Vagina (tissue), 2 donors: Measurements from ENCODE around the gene SOCS1. TPM values are rescaled to one million over a fixed set of nuclear protein-coding genes. Genes with fewer than 3 reads are reported as not detected.

Source experiments
- DNase-seq, 2 donors: peaks; one replicate each; pipeline ENCODE4 v3.0.0-alpha.2; 2017; ENCODE audit errors: extremely low spot score in 2 of 2
- H3K27ac ChIP-seq: fragments of 200-600 bp; sonication (generic); one replicate; pipeline ENCODE4 v1.5.1; 2019
- H3K27me3 ChIP-seq: fragments of 200-600 bp; sonication (generic); one replicate; pipeline ENCODE4 v1.5.1; 2019
- H3K36me3 ChIP-seq, 2 donors: fragments of 200-600 bp; sonication (generic); one replicate each; pipeline ENCODE4 v1.5.1; 2017 to 2019
- H3K4me1 ChIP-seq: fragments of 200-600 bp; sonication (generic); one replicate; pipeline ENCODE4 v1.5.1; 2019
- H3K4me3 ChIP-seq, 2 donors: fragments of 200-600 bp; sonication (generic); 1 replicate in 1 of 2; 2 replicates in 1 of 2; pipeline ENCODE4 v1.5.1; 2016 to 2019
- H3K9me3 ChIP-seq: fragments of 200-600 bp; sonication (generic); one replicate; pipeline ENCODE4 v1.5.1; 2019
- CTCF ChIP-seq, 3 experiments: fragments of 450-650 bp in 2 of 3; fragments of 200-600 bp in 1 of 3; sonication (generic) in 1 of 3; IDR thresholded peaks; one replicate each; pipeline ENCODE4 v1.5.1; 2017 to 2019; ENCODE audit warnings: antibody characterized with exemption in 3 of 3, mild to moderate bottlenecking in 2 of 3, moderate library complexity in 2 of 3
- POLR2A ChIP-seq, 2 donors: fragments of 450-650 bp; IDR thresholded peaks; one replicate each; pipeline ENCODE4 v1.6.1; 2017; ENCODE audit warnings: antibody characterized with exemption in 2 of 2, mild to moderate bottlenecking in 2 of 2, moderate library complexity in 2 of 2
- POLR2AphosphoS5 ChIP-seq, 2 donors: sonication (generic); formaldehyde crosslinking; IDR thresholded peaks; one replicate each; pipeline ENCODE4 v1.9.0; 2017; ENCODE audit warnings: antibody characterized with exemption in 2 of 2, mild to moderate bottlenecking in 2 of 2, low read depth in 1 of 2; ENCODE audit not compliant: insufficient read depth in 1 of 2
- intact Hi-C: fragments of 100-400 bp; cut with DNase I; formaldehyde crosslinking; loops from one replicate; pipeline ENCODE4 v1.15.1; 2023
- total RNA-seq: library from RNA; depleted of rRNA; stranded (reverse); fragments of >200 nt; gene quantifications from one replicate; pipeline ENCODE4 v1.2.3, GENCODE V29; 2016

Gene SOCS1
- total RNA-seq, 1 donor from 2014 or later = 22.1 TPM

- H3K27me3 ChIP-seq = no peaks in the 10 kb centered on the region
- TF ChIP-seq CTCF (IDR thresholded peaks at IDR 0.05) = no peak
- no peak for TF ChIP-seq POLR2A (IDR thresholded peaks at IDR 0.05)
- TF ChIP-seq POLR2AphosphoS5 (IDR thresholded peaks at IDR 0.05; ENCODE audit: insufficient read depth in 1 of 2, low read depth in 1 of 2) = no peak
- H3K4me1 ChIP-seq = no peaks in the 10 kb centered on the region
- no peak within 1 kb of the TSS for H3K4me3 ChIP-seq
- intact Hi-C loops = no loop called here
- no peaks in the 10 kb centered on the region for H3K36me3 ChIP-seq
- no peaks in the 10 kb centered on the region for H3K9me3 ChIP-seq
- H3K27ac ChIP-seq = no peak within 1 kb of the TSS
- no peak for DNase-seq
Measured at GRCh38 chr16:11272921-11273720, 17.1 kb upstream of the SOCS1 start, which contains the start of gene PRM3. PRM3 (minus strand) TSS chr16:11273629; CDS start chr16:11273595, 34 bp downstream.

- intact Hi-C loops = no loop called here
- TF ChIP-seq CTCF (IDR thresholded peaks at IDR 0.05) (no peak), POLR2A (IDR thresholded peaks at IDR 0.05) (no peak), POLR2AphosphoS5 (IDR thresholded peaks at IDR 0.05; ENCODE audit: insufficient read depth in 1 of 2, low read depth in 1 of 2) (no peak)
- Histone ChIP-seq H3K9me3 (no peaks in the 10 kb centered on the region), H3K36me3 (no peaks in the 10 kb centered on the region), H3K4me1 (no peaks in the 10 kb centered on the region), H3K4me3 (no peak overlapping the region), H3K27ac (no peak overlapping the region), H3K27me3 (no peaks in the 10 kb centered on the region)
- DNase-seq = no peak
Measured at GRCh38 chr16:11272484-11272883, 16.5 kb upstream of the SOCS1 start.

DNA sequence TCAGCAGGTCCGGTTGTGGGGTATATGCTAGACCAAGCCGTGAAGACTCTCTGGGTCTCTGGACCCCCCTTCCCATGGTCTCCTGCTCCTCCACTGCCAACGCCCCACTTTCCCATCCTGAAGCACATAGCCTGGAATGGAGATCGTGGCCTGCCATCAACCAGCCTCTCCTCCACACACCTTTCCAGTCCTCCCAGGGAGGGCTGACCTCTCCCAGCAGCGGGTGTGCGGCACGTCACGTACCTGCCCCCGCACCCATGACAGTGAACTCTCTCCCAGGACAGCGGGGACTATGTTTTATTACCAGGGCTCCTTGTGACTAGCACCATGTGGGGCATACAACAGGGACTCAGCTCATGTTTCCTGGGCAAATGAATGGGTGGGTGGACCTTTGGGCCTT lies 15.6 kb upstream of the SOCS1 start:
- H3K9me3 ChIP-seq = no peaks in the 10 kb centered on the region
- H3K4me3 ChIP-seq = no peak overlapping the region
- TF ChIP-seq CTCF (IDR thresholded peaks at IDR 0.05) = no peak
- no peak for TF ChIP-seq POLR2A (IDR thresholded peaks at IDR 0.05)
- TF ChIP-seq POLR2AphosphoS5 (IDR thresholded peaks at IDR 0.05; ENCODE audit: insufficient read depth in 1 of 2, low read depth in 1 of 2) = no peak
- H3K36me3 ChIP-seq = no peaks in the 10 kb centered on the region
- no peak overlapping the region for H3K27ac ChIP-seq
- no peaks in the 10 kb centered on the region for H3K27me3 ChIP-seq
- intact Hi-C loops = no loop called here
- no peak for DNase-seq
- H3K4me1 ChIP-seq = no peaks in the 10 kb centered on the region

DNA sequence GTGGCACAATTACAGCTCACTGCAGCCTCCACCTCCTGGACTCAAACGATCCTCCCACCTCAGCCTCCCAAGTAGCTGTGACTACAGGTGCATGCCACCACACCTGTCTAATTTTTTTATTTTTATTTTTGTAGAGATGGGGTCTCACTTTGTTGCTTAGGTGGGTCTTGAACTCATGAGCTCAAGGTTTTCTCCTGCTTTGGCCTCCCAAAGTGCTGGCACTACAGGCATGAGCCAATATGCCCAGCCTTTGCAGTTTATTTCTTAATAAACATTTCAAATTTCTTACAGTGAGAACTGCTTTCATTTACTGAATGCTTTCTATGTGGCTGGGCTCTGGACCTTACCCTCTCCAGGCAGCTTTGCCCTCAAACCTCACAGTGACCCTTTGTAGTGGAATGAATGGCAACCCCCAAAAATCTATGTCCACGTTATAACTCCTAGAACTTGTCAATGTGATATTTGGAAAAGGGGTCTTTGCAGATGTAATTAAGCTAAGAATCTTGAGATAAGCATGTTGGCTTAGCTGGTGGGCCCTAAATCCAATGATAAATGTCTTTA lies 14.7 kb upstream of the SOCS1 start:
- no peaks in the 10 kb centered on the region for H3K9me3 ChIP-seq
- H3K27me3 ChIP-seq = no peaks in the 10 kb centered on the region
- no peak for DNase-seq
- H3K4me3 ChIP-seq = no peak overlapping the region
- intact Hi-C loops = no loop called here
- no peak overlapping the region for H3K27ac ChIP-seq
- no peaks in the 10 kb centered on the region for H3K36me3 ChIP-seq
- H3K4me1 ChIP-seq = no peaks in the 10 kb centered on the region
- TF ChIP-seq POLR2AphosphoS5 (IDR thresholded peaks at IDR 0.05; ENCODE audit: insufficient read depth in 1 of 2, low read depth in 1 of 2) = no peak
- TF ChIP-seq CTCF (IDR thresholded peaks at IDR 0.05) = no peak
- TF ChIP-seq POLR2A (IDR thresholded peaks at IDR 0.05) = no peak

DNA sequence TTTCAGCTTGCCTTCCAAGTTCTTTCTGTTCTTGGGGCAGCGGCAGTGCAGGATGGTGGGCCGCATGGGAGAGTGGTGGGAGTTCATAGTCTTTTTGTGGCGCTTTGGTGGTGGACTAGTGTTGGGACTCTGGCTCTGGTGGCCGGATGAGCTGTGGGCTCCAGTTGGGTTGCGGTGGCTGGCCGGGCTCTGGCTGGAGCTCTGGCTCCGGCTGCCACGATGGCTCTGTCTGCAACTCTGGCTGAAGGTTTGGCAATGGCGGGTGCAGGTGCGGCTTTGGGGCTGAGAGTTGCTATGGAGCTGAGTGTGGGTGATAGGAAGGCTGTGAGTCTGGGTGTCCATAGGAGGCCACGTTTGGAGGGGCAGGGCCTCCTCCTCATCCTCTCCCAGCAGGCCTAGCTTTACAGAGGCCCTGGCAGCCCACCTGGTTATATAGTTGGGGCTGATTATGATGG lies 12.9 kb upstream of the SOCS1 start, which contains the start of gene TNP2:
TSS of gene TNP2 (minus strand) at position 405 of the 455 bp plus-strand sequence. CDS start at position 342, 63 bp downstream.
- H3K36me3 ChIP-seq = no peaks in the 10 kb centered on the region
- no peak within 1 kb of the TSS for H3K27ac ChIP-seq
- intact Hi-C loops = no loop called here

More for the DNA sequence above, 12.9 kb upstream of the SOCS1 start, which contains the start of gene TNP2:
- DNase-seq = no peak
- TF ChIP-seq CTCF (IDR thresholded peaks at IDR 0.05) = no peak
- no peak for TF ChIP-seq POLR2AphosphoS5 (IDR thresholded peaks at IDR 0.05; ENCODE audit: insufficient read depth in 1 of 2, low read depth in 1 of 2)
- no peak for TF ChIP-seq POLR2A (IDR thresholded peaks at IDR 0.05)
- H3K4me1 ChIP-seq = no peaks in the 10 kb centered on the region
- H3K27me3 ChIP-seq = no peaks in the 10 kb centered on the region
- no peaks in the 10 kb centered on the region for H3K9me3 ChIP-seq
- no peak within 1 kb of the TSS for H3K4me3 ChIP-seq
